ENCODE data around the gene PXN. TPM values are rescaled to one million over a fixed set of nuclear protein-coding genes. Genes with fewer than 3 reads are reported as not detected.
A peak's percentile ranks its signal among the peaks of the same experiment; 100 is the strongest.
"Not testable (repeated sequence)": the region's sequence is repeated elsewhere in the genome, so short reads cannot be mapped to it uniquely, and the experiment has no call there.

PXN gene
- polyA plus RNA-seq, 1 donor from 2014 or later: 5.9 TPM

- Histone ChIP-seq H3K4me2 (ENCODE audit: low read length) (no peak overlapping the region), H3K27ac (ENCODE audit: low read length) (no peak overlapping the region), H3K4me3 (ENCODE audit: low read length) (peak overlapping the region; percentile 76), H3K9me3 (ENCODE audit: low read length) (no peaks in the 10 kb centered on the region), H2AFZ (ENCODE audit: low read depth, low read length) (no peak overlapping the region), H3K27me3 (ENCODE audit: insufficient read depth, low read depth, low read length) (no peaks in the 10 kb centered on the region), H4K20me1 (ENCODE audit: insufficient read depth) (no peaks in the 10 kb centered on the region), H3K9ac (ENCODE audit: low read length) (no peak overlapping the region), H3K9me2 (ENCODE audit: insufficient read depth, low read length) (no peaks in the 10 kb centered on the region), H3K36me3 (ENCODE audit: insufficient read depth, low read length) (no peaks in the 10 kb centered on the region), H3F3A (ENCODE audit: insufficient read depth, low read length, poor library complexity, severe bottlenecking) (no peaks in the 10 kb centered on the region), H3K79me2 (replicated peaks; ENCODE audit: insufficient read depth, low read length) (peaks cover 27% of the 10 kb centered on the region)
- no peak for TF ChIP-seq POLR2AphosphoS5 (IDR thresholded peaks at IDR 0.05)
- no peak for TF ChIP-seq SMC3 (conservative IDR thresholded peaks at IDR 0.05; ENCODE audit: poor library complexity)
- TF ChIP-seq REST (IDR thresholded peaks at IDR 0.05; ENCODE audit: borderline replicate concordance): no peak
- TF ChIP-seq EP300 (conservative IDR thresholded peaks at IDR 0.05; ENCODE audit: poor library complexity, severe bottlenecking): no peak
- no peak for TF ChIP-seq TAF1 (IDR thresholded peaks at IDR 0.05; ENCODE audit: low read depth)
- no peak for TF ChIP-seq CTCF (IDR thresholded peaks at IDR 0.05; ENCODE audit: poor library complexity, severe bottlenecking)
- TF ChIP-seq RAD21 (conservative IDR thresholded peaks at IDR 0.05): no peak
- TF ChIP-seq EZH2 (IDR thresholded peaks at IDR 0.05; ENCODE audit: borderline replicate concordance, insufficient read depth, low read length, poor library complexity, severe bottlenecking): no peak
- no peak for TF ChIP-seq MXI1 (conservative IDR thresholded peaks at IDR 0.05; ENCODE audit: poor library complexity, severe bottlenecking)
These were observed 66.5 kb downstream of the PXN start for GRCh38 chr12:120199025-120199424.

GRCh38 chr12:120197542-120197887 is 68.0 kb downstream of the PXN start:
- no peaks in the 10 kb centered on the region for H3K9me2 ChIP-seq (ENCODE audit: insufficient read depth, low read length)
- no peak overlapping the region for H3K27ac ChIP-seq (ENCODE audit: low read length)
- no peak overlapping the region for H2AFZ ChIP-seq (ENCODE audit: low read depth, low read length)
- H3K9me3 ChIP-seq (ENCODE audit: low read length): no peaks in the 10 kb centered on the region
- H4K20me1 ChIP-seq (ENCODE audit: insufficient read depth): no peaks in the 10 kb centered on the region
- TF ChIP-seq RAD21 (conservative IDR thresholded peaks at IDR 0.05): no peak
- H3F3A ChIP-seq (ENCODE audit: insufficient read depth, low read length, poor library complexity, severe bottlenecking): no peaks in the 10 kb centered on the region
- no peaks in the 10 kb centered on the region for H3K27me3 ChIP-seq (ENCODE audit: insufficient read depth, low read depth, low read length)
- H3K4me3 ChIP-seq (ENCODE audit: low read length): no peak overlapping the region
- H3K4me2 ChIP-seq (ENCODE audit: low read length): no peak overlapping the region
- no peaks in the 10 kb centered on the region for H3K36me3 ChIP-seq (ENCODE audit: insufficient read depth, low read length)
- H3K79me2 ChIP-seq (replicated peaks; ENCODE audit: insufficient read depth, low read length): peaks cover 34% of the 10 kb centered on the region
- H3K9ac ChIP-seq (ENCODE audit: low read length): no peak overlapping the region

DNA sequence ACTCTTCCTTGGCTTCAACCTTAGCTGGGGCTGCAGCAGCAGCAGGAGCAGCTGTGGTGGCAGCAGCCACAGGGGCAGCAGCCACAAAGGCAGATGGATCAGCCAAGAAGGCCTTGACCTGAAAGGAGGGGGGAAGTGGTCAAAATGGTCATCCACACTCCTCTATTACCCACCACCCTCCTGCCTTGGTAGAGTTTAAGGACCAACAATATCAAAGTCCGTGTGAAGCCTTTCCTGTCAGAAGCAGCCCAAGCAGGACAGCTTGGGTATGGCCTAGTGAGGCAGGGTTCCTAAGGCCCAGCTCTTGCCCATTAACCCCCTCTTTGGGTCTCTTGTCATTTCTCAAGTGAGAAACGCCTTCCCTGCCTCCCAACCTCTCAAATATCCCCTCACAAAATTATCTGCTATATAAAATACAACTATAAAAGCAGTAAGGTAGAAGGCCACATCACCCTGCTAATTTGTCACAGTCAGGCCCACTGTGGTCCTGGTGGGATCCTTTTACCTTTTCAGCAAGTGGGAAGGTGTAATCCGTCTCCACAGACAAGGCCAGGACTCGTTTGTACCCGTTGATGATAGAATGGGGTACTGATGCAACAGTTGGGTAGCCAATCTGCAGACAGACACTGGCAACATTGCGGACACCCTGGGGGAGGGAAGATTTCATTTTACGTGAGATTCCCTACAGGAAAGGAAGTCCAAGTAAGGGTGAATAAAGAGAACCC is 68.6 kb downstream of the PXN start:
- H3K9me2 ChIP-seq (ENCODE audit: insufficient read depth, low read length); H4K20me1 ChIP-seq (ENCODE audit: insufficient read depth); H3K4me2 ChIP-seq (ENCODE audit: low read length); H3F3A ChIP-seq (ENCODE audit: insufficient read depth, low read length, poor library complexity, severe bottlenecking); H3K27me3 ChIP-seq (ENCODE audit: insufficient read depth, low read depth, low read length); H2AFZ ChIP-seq (ENCODE audit: low read depth, low read length); H3K4me3 ChIP-seq (ENCODE audit: low read length); H3K9me3 ChIP-seq (ENCODE audit: low read length); H3K9ac ChIP-seq (ENCODE audit: low read length); H3K27ac ChIP-seq (ENCODE audit: low read length); H3K36me3 ChIP-seq (ENCODE audit: insufficient read depth, low read length): not testable (repeated sequence)
- peaks cover 34% of the 10 kb centered on the region for H3K79me2 ChIP-seq (replicated peaks; ENCODE audit: insufficient read depth, low read length)
